GM19193 (cell line): Measurements from ENCODE around the gene TRMU.

ENCODE experiments used
- POLR2A ChIP-seq: IDR thresholded peaks from 4 replicates; pipeline ENCODE4 v1.6.1; 2011; ENCODE audit not compliant: insufficient read depth, insufficient read length; ENCODE audit errors: extremely low read depth

The TRMU gene

DNA sequence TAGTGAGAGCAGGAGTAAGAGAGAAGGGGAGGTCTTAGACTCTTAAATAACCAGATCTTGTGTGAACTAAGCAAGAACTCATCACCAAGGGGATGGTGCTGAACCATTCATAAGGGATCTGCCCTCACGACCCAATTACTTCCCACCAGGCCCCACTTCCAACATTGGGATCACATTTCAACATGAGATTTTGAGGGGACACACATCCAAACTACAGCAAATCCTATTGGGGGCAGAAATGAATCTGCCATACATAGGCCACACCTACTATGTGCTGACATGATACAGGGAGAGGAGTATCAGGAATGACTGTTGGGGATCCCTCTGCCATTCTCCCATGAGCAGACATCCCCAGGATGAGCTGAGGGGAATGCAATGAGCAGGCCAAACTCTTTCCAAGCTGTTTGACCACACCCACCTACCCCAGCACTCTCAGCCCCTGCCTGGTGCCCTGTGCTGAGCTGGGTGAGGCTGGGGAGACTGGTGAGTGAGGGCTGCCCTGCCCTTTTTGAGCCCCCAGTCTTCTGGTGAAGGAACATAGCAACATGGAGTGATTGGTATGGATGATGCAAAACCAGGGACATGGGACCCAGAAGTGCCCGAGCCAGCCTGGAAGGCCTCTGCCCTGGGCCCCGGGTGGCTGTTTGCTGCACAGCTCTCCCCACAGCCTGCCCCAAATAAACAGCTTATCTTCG, 40.1 kb upstream of the TRMU start:
- no peak for TF ChIP-seq POLR2A

DNA sequence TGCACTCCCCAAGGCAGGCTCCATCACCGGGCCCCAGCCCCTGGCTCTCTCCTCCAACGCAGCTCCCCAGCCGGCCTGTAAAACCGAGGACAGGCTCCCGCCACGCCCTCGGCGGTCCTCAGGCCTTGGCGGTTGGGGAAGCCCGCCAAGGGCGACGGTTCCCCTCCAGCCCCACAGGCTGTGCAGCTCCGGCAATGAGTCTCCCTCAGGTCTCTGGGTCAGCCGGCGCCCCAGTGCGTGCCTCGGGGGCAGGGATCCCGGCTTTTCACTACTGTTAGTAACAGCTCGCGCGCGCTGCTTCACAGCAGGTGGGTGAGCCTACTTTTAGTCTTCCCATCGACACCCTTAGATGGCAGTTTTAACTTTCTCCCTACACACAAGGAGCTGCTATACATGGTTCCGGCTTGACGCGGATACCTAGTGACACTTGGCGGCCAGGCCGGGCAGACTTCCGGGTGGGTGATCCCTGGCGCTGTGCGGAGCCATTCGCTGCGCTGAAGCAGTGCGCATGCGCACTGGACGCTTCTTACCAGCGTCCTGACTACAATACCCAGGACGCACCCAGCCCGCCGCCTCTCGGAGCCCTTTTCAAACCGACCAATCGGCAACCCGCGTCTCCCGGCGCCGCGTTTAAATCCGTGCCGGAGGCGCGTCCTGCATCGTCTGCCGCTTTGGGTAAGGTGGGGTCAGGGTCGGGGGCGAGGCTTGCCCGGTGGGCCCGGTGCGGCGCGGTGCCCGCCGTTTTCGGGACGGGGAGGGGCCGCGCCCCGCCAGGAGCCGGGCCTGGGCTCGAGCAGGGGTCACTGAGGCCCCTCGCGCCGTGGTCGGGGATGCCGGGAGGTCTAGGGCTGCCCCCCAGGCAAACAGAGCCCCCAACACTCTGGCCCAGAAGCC, 39.0 kb upstream of the TRMU start, which contains the start of gene GTSE1:
Gene GTSE1, plus strand, starts transcription at position 614 of the 894 bp plus-strand sequence. CDS start 531 bp downstream, outside the sequence.
- peak; percentile 89 for TF ChIP-seq POLR2A

DNA sequence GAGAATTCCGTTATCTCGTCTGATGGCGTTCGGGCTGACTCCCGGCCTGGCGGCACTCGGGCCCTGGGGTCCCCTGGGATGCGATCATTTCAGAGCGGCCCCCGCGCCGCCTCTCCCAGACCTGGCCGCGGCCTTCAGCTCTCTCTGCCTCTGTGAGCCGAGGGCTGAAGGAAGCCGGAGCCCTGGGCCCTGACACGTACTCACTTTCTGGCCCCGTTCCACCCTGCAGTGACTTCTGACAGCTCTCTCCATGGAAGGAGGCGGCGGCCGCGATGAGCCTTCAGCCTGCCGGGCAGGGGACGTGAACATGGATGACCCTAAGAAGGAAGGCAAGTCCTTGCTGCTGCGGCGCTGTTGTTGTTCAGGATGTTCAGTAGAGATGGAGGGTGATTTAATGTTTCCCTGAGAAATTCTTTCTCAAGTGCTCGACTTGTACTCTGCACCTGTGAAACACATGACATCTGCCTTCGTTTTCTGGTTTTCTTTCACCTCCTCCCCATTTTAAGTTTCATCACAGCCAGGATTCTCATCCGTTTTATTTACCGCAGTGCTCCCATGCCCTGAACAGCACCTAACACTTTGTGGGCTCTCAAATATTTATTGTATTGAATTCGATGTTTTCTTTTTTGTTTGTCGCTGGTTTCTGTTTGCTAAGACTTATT, 38.2 kb upstream of the TRMU start:
- TF ChIP-seq POLR2A, result no peak

DNA sequence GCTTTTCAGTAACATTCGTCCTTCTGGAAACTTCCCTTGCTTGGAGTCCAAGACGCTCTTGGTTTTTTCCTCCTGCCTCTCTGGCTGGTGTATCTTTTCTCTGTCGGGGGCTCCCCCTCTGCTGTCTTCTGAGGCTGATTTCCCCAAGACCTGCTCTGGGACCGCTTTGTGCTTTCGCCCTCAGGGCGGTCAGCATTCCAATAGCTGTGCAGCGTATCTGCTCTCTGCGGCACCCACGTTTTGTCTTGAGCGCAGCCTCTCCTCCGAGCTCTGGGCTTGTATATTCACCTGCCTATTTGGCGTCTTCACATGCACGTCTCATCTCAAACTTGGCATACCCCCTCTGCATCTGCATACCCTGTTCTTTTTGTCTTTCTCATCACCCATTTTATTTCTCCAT, 36.4 kb upstream of the TRMU start:
- TF ChIP-seq POLR2A, result no peak

DNA sequence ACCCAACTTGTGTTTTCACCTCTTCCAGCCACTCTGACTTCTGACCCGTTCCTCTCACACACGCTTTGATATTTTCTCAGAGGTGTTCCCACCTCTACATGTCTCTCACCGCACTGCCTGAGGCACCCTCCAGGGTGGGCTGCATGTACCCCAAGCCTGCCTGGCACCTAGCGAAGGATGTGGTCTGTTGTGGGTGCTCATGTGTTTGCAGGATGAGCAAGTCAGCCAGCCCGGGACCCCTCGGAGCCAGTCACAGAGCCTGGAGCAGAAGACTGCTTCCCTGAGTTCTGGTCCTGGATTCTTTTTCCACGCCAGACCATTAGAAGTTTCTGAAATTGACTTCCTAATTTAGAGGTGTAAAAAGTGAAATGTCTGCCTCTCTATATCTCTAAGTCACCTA, 35.0 kb upstream of the TRMU start:
- no peak for TF ChIP-seq POLR2A

DNA sequence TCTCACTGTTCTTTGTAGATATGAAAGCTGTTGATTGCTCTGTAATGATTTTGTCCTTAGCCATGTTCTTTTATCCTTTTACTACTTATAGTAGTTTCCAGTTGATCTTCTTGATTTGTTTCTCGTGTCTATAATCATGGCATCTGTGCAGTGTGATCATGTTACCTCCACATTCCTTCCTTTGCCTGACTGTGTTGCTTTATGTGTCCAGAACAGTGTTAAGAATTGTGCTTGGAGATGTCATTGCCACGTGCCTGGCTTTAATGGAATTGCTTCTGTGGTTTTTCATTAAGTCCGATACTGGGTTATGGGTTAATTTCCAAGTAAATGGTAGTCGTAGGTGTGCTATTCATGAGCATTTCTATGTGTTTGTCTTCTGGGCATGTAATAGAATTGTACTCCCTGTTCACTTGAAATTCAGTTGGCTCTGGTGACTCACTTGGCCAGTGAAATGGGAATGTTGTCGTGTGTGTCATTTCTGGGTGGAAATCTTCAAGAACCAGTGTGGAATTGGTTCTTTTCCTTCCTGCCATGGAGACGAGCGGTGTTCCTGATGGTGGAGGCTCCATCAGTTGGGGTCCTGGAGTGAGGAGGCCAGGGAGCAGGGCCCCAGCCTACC, 32.1 kb upstream of the TRMU start:
- TF ChIP-seq POLR2A, result no peak

DNA sequence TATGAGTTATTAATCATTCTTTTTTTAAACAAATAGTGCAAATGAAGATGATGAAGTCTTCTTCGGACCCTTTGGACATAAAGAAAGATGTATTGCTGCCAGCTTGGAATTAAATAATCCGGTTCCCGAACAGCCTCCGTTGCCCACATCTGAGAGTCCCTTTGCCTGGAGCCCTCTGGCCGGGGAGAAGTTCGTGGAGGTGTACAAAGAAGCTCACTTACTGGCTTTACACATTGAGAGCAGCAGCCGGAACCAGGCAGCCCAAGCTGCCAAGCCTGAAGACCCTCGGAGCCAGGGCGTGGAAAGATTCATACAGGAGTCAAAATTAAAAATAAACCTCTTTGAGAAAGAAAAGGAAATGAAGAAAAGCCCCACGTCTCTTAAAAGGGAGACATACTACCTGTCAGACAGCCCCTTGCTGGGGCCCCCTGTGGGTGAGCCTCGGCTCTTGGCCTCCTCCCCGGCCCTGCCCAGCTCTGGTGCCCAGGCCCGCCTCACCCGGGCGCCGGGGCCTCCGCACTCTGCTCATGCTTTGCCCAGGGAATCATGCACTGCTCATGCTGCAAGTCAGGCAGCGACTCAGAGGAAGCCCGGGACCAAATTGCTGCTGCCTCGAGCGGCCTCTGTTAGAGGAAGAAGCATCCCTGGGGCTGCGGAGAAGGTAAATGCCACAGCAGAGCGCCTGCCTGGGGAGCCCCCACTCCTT, 27.1 kb upstream of the TRMU start:
- TF ChIP-seq POLR2A, result no peak

DNA sequence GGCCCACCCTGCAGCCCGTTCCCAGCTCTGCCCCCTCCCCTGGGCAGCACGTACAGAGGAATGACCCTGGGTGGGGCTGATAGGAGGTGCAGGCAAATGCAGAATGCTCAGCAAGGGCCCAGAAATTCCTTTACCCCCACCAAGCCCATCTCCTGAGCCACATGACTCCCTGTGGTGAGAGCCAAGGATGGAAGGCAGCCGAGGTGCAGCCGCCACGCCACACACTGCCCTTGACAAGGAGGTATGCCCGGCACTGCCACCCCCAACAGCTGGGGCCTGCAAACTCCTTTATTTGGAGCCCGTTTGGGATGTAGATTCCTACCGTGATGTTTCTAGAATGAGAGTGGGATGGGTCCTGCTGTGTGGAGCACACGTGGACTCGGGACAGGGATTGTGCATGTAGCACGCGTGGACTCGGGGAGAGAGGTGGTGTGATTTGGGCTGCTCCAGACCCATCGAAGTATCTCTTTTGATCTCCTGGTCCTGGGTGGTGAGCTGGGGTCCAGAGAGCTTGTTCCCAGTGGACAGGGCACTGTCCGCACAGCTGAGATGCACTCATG, 25.9 kb upstream of the TRMU start:
- no peak for TF ChIP-seq POLR2A

DNA sequence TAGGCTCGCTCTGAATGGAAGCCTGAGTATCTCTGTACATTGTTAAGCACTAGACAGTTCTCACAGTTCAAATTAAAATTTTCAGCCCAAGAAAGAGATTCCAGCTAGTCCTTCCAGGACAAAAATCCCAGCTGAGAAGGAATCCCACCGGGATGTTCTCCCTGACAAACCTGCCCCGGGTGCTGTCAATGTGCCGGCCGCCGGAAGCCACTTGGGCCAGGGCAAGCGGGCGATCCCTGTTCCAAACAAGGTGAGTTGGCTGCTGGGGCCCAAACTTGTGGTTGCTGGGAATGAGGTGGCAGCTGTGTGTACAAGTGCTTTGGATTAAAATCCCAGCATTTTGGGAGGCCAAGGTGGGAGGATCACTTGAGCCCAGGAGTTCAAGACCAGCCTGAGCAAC, 23.5 kb upstream of the TRMU start:
- TF ChIP-seq POLR2A, result no peak

DNA sequence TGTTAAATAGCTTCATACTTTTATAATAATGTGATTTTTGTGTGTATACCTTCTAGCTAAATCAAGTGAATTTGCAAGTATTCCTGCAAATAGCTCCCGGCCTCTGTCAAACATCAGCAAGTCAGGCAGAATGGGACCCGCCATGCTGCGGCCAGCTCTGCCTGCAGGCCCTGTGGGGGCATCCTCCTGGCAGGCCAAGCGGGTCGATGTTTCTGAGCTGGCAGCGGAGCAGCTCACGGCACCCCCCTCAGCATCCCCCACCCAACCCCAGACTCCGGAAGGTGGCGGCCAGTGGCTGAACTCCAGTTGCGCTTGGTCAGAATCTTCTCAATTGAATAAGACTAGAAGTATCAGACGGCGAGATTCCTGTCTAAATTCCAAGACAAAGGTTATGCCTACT, 19.5 kb upstream of the TRMU start:
- no peak for TF ChIP-seq POLR2A

DNA sequence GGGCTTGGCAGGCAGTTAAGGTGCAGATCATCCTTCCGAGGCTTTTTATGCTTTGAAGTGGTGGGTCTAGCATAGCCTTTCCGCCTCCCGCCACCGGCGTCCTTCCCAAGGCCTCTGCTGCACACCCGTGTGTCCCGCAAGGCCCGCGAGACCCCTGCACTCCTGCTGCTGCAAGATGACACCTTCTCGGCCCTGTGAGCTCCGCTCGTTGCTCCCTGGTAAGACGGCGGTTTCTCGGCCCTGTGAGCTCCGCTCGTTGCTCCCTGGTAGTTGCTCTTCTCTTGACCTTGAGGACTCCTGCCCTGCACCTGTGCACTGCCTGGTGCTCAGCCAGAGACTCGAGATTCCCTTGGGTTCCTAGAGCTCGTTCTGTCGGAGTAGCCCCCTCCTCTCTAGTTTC, 17.9 kb upstream of the TRMU start:
- TF ChIP-seq POLR2A, result no peak

DNA sequence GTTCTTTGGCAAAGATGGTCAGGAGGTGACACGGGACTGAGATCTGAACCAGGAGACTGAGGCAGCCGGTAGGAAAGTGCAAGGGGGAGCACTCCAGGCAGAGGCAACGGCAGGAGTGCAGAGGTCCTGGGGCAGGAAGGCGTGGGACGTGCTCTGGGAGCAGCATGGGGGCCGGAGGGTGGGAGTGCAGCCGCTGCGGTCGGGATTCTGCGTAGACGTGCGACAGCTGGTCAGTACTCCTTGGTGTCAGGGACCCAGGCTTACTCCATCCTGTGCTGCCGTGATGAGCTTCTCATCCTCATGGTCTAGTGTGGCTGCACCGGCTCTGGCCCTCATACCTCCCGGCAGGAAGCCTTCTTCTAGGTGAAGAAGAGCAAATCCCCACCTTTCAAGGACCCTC, 16.9 kb upstream of the TRMU start:
- TF ChIP-seq POLR2A, result no peak

DNA sequence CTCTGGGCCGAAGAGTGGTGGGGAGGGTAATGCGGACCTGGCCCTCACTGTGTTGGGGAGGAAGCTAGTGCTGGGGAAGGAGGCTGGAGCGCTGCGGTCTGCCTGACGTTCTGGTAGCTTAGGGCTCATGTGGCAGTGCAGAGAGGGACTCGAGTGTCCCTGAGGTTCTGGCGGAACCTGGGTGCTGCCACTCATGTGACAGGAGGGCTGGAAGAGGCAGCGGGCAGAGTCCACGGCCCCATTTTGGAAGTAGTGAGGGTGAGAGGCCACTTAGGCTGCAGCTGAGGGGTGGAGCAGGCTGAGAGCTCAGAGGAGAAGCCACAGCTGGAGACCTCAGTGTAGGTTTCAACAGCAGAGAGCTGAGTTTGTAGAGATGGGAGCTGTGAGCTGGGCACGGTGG, 16.2 kb upstream of the TRMU start:
- no peak for TF ChIP-seq POLR2A

DNA sequence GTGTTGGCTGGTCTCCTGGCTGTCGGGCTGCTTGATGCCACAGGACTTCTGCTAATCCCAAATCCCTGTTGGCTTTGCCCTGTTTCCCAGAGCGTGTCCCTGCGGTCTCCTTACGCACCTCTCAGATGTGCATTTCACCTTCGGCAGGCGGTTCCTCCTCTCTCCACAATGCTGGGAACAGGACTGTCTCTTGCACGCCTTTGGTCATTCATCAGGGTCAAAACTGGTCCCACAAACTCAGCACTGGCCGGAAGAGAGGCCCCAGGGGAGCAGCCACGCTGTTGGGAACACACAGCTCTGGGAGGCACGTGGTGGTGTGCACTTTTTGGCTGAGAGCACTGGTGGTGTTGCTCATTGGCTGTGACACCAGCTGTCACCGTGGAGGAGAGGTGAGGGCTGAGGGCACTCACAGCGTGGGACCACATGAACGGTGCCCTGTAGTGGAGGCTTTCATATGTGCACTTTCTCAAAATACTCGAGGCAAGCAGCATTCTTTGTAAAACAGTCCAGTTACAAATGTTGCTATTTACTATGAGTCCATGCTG, 15.3 kb upstream of the TRMU start:
- TF ChIP-seq POLR2A, result no peak

DNA sequence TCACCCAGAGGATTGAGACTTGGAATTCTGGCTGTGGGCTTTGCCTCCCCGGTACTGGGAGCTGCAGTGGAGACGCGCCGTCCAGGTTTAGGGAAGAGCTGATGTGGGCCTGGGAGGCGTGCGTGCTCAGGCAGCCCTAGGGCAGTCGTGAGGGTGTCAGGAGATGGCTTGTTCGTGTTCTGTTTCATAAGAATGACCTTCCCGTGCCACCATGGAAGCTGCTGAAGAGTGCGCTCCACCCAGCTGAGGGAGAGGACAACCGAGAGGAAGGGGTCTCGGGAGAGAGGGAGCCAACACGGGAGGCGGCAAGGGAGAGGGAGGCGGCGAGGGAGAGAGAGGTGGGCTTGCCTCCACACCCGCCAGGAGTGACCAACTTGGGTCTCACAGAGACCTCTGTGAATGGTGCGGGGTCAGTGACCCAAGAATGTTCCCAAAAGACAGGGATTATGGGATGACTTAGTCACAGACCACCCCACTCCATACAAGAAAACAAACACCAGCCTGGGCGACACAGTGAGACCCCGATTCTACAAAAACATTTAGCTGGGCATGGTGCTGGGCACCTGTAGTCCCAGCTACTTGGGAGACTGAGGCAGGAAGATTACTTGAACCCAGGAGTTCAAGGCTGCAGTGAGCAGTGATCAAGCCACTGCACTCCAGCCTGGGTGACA, 14.7 kb upstream of the TRMU start:
- no peak for TF ChIP-seq POLR2A
